DOHH2 (cell line): ENCODE data around the gene OR6Y1.

Source experiments
- H3F3A ChIP-seq: fragments of 200-600 bp; sonication (generic), shearing (Covaris generic); 2 replicates; pipeline ENCODE4 v1.6.0; 2016; ENCODE audit warnings: antibody characterized with exemption, mild to moderate bottlenecking; ENCODE audit not compliant: control insufficient read depth, insufficient read depth
- H3K27ac ChIP-seq: fragments of 200-600 bp; sonication (generic); 2 replicates; pipeline ENCODE4 v1.5.1; 2014; ENCODE audit warnings: low read depth, mild to moderate bottlenecking, low read length, moderate library complexity
- H3K27me3 ChIP-seq: fragments of 200-600 bp; sonication (generic); 2 replicates; pipeline ENCODE4 v1.6.1; 2014; ENCODE audit warnings: mild to moderate bottlenecking, low read length, mixed read lengths; ENCODE audit not compliant: control insufficient read depth
- H3K36me3 ChIP-seq: fragments of 200-600 bp; sonication (generic); 2 replicates; pipeline ENCODE4 v1.6.1; 2014; ENCODE audit warnings: mild to moderate bottlenecking, low read length, moderate library complexity, mixed read lengths; ENCODE audit not compliant: control insufficient read depth
- H3K4me1 ChIP-seq: fragments of 200-600 bp; sonication (generic); 2 replicates; pipeline ENCODE4 v1.6.1; 2014; ENCODE audit warnings: mild to moderate bottlenecking, low read length, mixed read lengths; ENCODE audit not compliant: control insufficient read depth
- H3K4me2 ChIP-seq: fragments of 200-600 bp; sonication (generic); 2 replicates; pipeline ENCODE4 v1.6.0; 2014; ENCODE audit warnings: mild to moderate bottlenecking, low read length, moderate library complexity
- H3K4me3 ChIP-seq: fragments of 200-600 bp; sonication (generic); 2 replicates; pipeline ENCODE4 v1.5.1; 2014; ENCODE audit warnings: mild to moderate bottlenecking, low read length, mixed read lengths
- H3K79me2 ChIP-seq: fragments of 200-600 bp; sonication (generic); 2 replicates; pipeline ENCODE4 v1.6.1; 2014; ENCODE audit warnings: mild to moderate bottlenecking, low read length, mixed read lengths; ENCODE audit not compliant: control insufficient read depth
- H3K9me2 ChIP-seq: fragments of 200-600 bp; sonication (generic); replicated peaks from 2 replicates; pipeline ENCODE4 v1.6.1; 2014; ENCODE audit warnings: mild to moderate bottlenecking, low read length, mixed read lengths; ENCODE audit not compliant: control insufficient read depth
- H3K9me3 ChIP-seq: fragments of 200-600 bp; sonication (generic); 2 replicates; pipeline ENCODE4 v1.6.1; 2014; ENCODE audit warnings: antibody characterized with exemption, low read length, mixed read lengths; ENCODE audit not compliant: control insufficient read depth, insufficient read depth
- H4K20me1 ChIP-seq: fragments of 200-600 bp; sonication (generic); 2 replicates; pipeline ENCODE4 v1.6.0; 2014; ENCODE audit warnings: low read depth, mild to moderate bottlenecking, antibody characterized with exemption, low read length, moderate library complexity; ENCODE audit not compliant: control insufficient read depth, insufficient read depth
- CTCF ChIP-seq: fragments of 200-600 bp; sonication (generic); IDR thresholded peaks from one replicate; pipeline ENCODE4 v1.5.1; 2014; ENCODE audit warnings: antibody characterized with exemption, mild to moderate bottlenecking, low read depth, low read length; ENCODE audit not compliant: poor library complexity, severe bottlenecking
- EZH2phosphoT487 ChIP-seq: fragments of 200-600 bp; sonication (generic); IDR thresholded peaks from 2 replicates; pipeline ENCODE4 v1.6.1; 2017; ENCODE audit warnings: borderline replicate concordance, mild to moderate bottlenecking, antibody characterized with exemption, low read length, moderate library complexity, mixed read lengths

OR6Y1 gene

GRCh38 chr1:158520955-158521665 is 33.1 kb downstream of the OR6Y1 start:
- Histone ChIP-seq H3K4me2 (no peak overlapping the region), H3F3A (no peaks in the 10 kb centered on the region), H3K9me3 (no peaks in the 10 kb centered on the region), H3K4me3 (no peak overlapping the region), H3K4me1 (no peaks in the 10 kb centered on the region), H3K36me3 (no peaks in the 10 kb centered on the region), H3K27me3 (peaks cover 3% of the 10 kb centered on the region; the same call in 1 of the 2 replicates), H4K20me1 (no peaks in the 10 kb centered on the region), H3K9me2 (no peaks in the 10 kb centered on the region), H3K27ac (no peak overlapping the region), H3K79me2 (no peaks in the 10 kb centered on the region)
- TF ChIP-seq CTCF (no peak), EZH2phosphoT487 (no peak)

DNA sequence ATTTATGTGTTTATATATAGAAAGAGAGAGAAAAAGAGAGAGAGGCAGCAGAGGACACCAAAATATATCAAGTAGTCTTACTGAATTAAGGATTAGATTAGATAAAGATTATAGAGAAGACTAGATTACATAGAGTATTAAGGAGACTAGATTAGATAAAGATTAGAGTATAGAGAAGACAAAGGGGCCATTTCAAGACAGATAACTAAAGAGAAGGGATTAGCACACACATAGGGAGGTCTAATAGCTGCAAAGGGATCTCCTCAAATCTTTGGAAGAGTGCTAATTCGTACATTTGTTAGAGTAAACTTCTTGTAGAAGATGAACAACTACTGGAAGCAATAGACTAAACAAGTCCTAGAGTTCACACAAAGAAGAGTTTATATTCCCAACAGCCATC is 34.2 kb downstream of the OR6Y1 start:
- Histone ChIP-seq H3F3A (no peaks in the 10 kb centered on the region), H3K4me2 (no peak overlapping the region), H3K27me3 (peaks cover 8% of the 10 kb centered on the region), H4K20me1 (no peaks in the 10 kb centered on the region), H3K9me2 (no peaks in the 10 kb centered on the region), H3K4me1 (no peaks in the 10 kb centered on the region), H3K4me3 (no peak overlapping the region), H3K36me3 (no peaks in the 10 kb centered on the region), H3K9me3 (no peaks in the 10 kb centered on the region), H3K27ac (no peak overlapping the region), H3K79me2 (no peaks in the 10 kb centered on the region)
- TF ChIP-seq EZH2phosphoT487 (no peak), CTCF (no peak)

- Histone ChIP-seq H4K20me1 (no peaks in the 10 kb centered on the region), H3K79me2 (no peaks in the 10 kb centered on the region), H3K27me3 (peaks cover 10% of the 10 kb centered on the region), H3K9me2 (no peaks in the 10 kb centered on the region), H3K4me1 (no peaks in the 10 kb centered on the region), H3K36me3 (no peaks in the 10 kb centered on the region), H3K27ac (no peak overlapping the region), H3K4me2 (no peak overlapping the region), H3F3A (no peaks in the 10 kb centered on the region), H3K9me3 (no peaks in the 10 kb centered on the region), H3K4me3 (no peak overlapping the region)
- TF ChIP-seq EZH2phosphoT487 (no peak), CTCF (no peak)
These were observed 37.2 kb downstream of the OR6Y1 start for GRCh38 chr1:158516966-158517365.
